Astrocyte (in vitro differentiated cells and primary cell): ENCODE results near the gene TESK2. TPM values are rescaled to one million over a fixed set of nuclear protein-coding genes. Genes with fewer than 3 reads are reported as not detected.

Source experiments
- DNase-seq: peaks from one replicate; pipeline ENCODE4 v3.0.0-alpha.2; 2010; ENCODE audit warnings: low read depth
- FAIRE-seq: peaks from 2 replicates; lab custom pipeline; 2011; peaks lifted over from hg19 to GRCh38; lab: Jason Lieb, UNC
- H2AFZ ChIP-seq: 2 replicates; pipeline ENCODE4 v1.6.0; 2012; ENCODE audit warnings: low read depth, low read length, inconsistent platforms
- H3K27ac ChIP-seq: 2 replicates; pipeline ENCODE4 v1.5.1; 2011; ENCODE audit warnings: low read depth, low read length, inconsistent platforms
- H3K27me3 ChIP-seq: 2 replicates; pipeline ENCODE4 v1.6.0; 2011; ENCODE audit warnings: low read length, inconsistent platforms; ENCODE audit not compliant: insufficient read depth
- H3K36me3 ChIP-seq: 2 replicates; pipeline ENCODE4 v1.5.1; 2011; ENCODE audit warnings: low read length, inconsistent platforms; ENCODE audit not compliant: insufficient read depth
- H3K4me1 ChIP-seq: 2 replicates; pipeline ENCODE4 v1.5.1; 2011; ENCODE audit warnings: low read length, inconsistent platforms; ENCODE audit not compliant: insufficient read depth
- H3K4me2 ChIP-seq: 2 replicates; pipeline ENCODE4 v1.6.0; 2012; ENCODE audit warnings: low read length, inconsistent platforms
- H3K4me3 ChIP-seq: 2 replicates; pipeline ENCODE4 v1.5.1; 2011; ENCODE audit warnings: low read depth, mild to moderate bottlenecking, low read length, inconsistent platforms; ENCODE audit not compliant: insufficient read depth
- H3K79me2 ChIP-seq: 2 replicates; pipeline ENCODE4 v1.6.0; 2012; ENCODE audit warnings: mild to moderate bottlenecking, low read length, inconsistent platforms; ENCODE audit not compliant: insufficient read depth
- H3K9ac ChIP-seq: 2 replicates; pipeline ENCODE4 v1.6.0; 2012; ENCODE audit warnings: mild to moderate bottlenecking, low read length, inconsistent platforms
- H3K9me3 ChIP-seq: 2 replicates; pipeline ENCODE4 v1.5.1; 2012; ENCODE audit warnings: low read depth, mild to moderate bottlenecking, low read length, inconsistent platforms; ENCODE audit not compliant: insufficient read depth
- H4K20me1 ChIP-seq: 2 replicates; pipeline ENCODE4 v1.6.0; 2012; ENCODE audit warnings: low read length, inconsistent platforms; ENCODE audit not compliant: insufficient read depth
- H3K27ac Mint-ChIP-seq: one replicate; pipeline ENCODE4 v1.8.0; 2021; ENCODE audit warnings: mild to moderate bottlenecking, mixed read lengths; ENCODE audit not compliant: unreplicated experiment
- H3K27me3 Mint-ChIP-seq: one replicate; pipeline ENCODE4 v1.8.0; 2021; ENCODE audit warnings: low read depth, mixed read lengths; ENCODE audit not compliant: unreplicated experiment
- H3K36me3 Mint-ChIP-seq: one replicate; pipeline ENCODE4 v1.8.0; 2021; ENCODE audit warnings: low read depth, mixed read lengths; ENCODE audit not compliant: unreplicated experiment
- H3K4me1 Mint-ChIP-seq: one replicate; pipeline ENCODE4 v1.8.0; 2021; ENCODE audit warnings: low read depth, mixed read lengths; ENCODE audit not compliant: unreplicated experiment
- H3K4me3 Mint-ChIP-seq: one replicate; pipeline ENCODE4 v1.8.0; 2021; ENCODE audit warnings: mild to moderate bottlenecking, moderate library complexity, mixed read lengths; ENCODE audit not compliant: unreplicated experiment
- H3K9me3 Mint-ChIP-seq: one replicate; pipeline ENCODE4 v1.8.0; 2021; ENCODE audit warnings: mild to moderate bottlenecking, mixed read lengths; ENCODE audit not compliant: unreplicated experiment
- CTCF ChIP-seq: IDR thresholded peaks from 2 replicates; pipeline ENCODE4 v1.5.1; 2011; ENCODE audit warnings: low read depth, mild to moderate bottlenecking, inconsistent platforms, low read length, moderate library complexity; ENCODE audit not compliant: insufficient read depth
- EZH2 ChIP-seq: IDR thresholded peaks from 2 replicates; pipeline ENCODE4 v1.6.1; 2012; ENCODE audit warnings: mild to moderate bottlenecking, low read length, inconsistent platforms; ENCODE audit not compliant: insufficient read depth
- total RNA-seq: library from RNA; stranded (reverse); gene quantifications from 2 replicates; pipeline ENCODE4 v1.2.1, GENCODE V29; 2021

Gene TESK2
- total RNA-seq, 1 donor from 2014 or later: 1.7 TPM

GRCh38 chr1:45325851-45326506, 165.0 kb downstream of the TESK2 start:
- Histone ChIP-seq H2AFZ (peak overlapping the region; percentile 90), H3K27ac (no peak overlapping the region), H4K20me1 (no peaks in the 10 kb centered on the region), H3K4me2 (peak overlapping the region; percentile 88), H3K36me3 (no peaks in the 10 kb centered on the region), H3K27me3 (no peaks in the 10 kb centered on the region), H3K9ac (peak overlapping the region; percentile 66), H3K9me3 (no peaks in the 10 kb centered on the region), H3K4me1 (peaks cover 10% of the 10 kb centered on the region), H3K79me2 (no peaks in the 10 kb centered on the region), H3K4me3 (peak overlapping the region; percentile 54)
- Mint-ChIP-seq H3K36me3 (peaks cover under 1% of the 10 kb centered on the region), H3K27me3 (peaks cover 2% of the 10 kb centered on the region), H3K9me3 (no peaks in the 10 kb centered on the region), H3K27ac (peak overlapping the region; percentile 15), H3K4me3 (peak overlapping the region; percentile 73), H3K4me1 (peaks cover 11% of the 10 kb centered on the region)
- TF ChIP-seq CTCF (no peak), EZH2 (no peak)
- DNase-seq (no peak), FAIRE-seq (no peak)

- Histone ChIP-seq H3K27ac (no peak overlapping the region), H3K36me3 (no peaks in the 10 kb centered on the region), H3K79me2 (no peaks in the 10 kb centered on the region), H3K27me3 (no peaks in the 10 kb centered on the region), H3K4me3 (no peak overlapping the region), H4K20me1 (no peaks in the 10 kb centered on the region), H3K4me2 (no peak overlapping the region), H3K9me3 (no peaks in the 10 kb centered on the region), H3K9ac (no peak overlapping the region), H3K4me1 (peaks cover 8% of the 10 kb centered on the region), H2AFZ (no peak overlapping the region)
- Mint-ChIP-seq H3K4me3 (no peak overlapping the region), H3K27ac (no peak overlapping the region), H3K9me3 (no peaks in the 10 kb centered on the region), H3K27me3 (no peaks in the 10 kb centered on the region), H3K4me1 (peaks cover 8% of the 10 kb centered on the region), H3K36me3 (no peaks in the 10 kb centered on the region)
- DNase-seq: no peak
- FAIRE-seq: no peak
- TF ChIP-seq CTCF (no peak), EZH2 (no peak)
These were observed 168.4 kb downstream of the TESK2 start for GRCh38 chr1:45322486-45323040.

GRCh38 chr1:45321444-45321843, 169.5 kb downstream of the TESK2 start:
- no peaks in the 10 kb centered on the region for H3K9me3 ChIP-seq
- Mint-ChIP-seq H3K36me3 (no peaks in the 10 kb centered on the region), H3K4me1 (peaks cover 8% of the 10 kb centered on the region), H3K4me3 (no peak overlapping the region), H3K27me3 (no peaks in the 10 kb centered on the region), H3K9me3 (no peaks in the 10 kb centered on the region), H3K27ac (no peak overlapping the region)
- no peak overlapping the region for H3K27ac ChIP-seq
- TF ChIP-seq EZH2 (no peak), CTCF (no peak)
- no peak overlapping the region for H3K9ac ChIP-seq
- no peak overlapping the region for H3K4me3 ChIP-seq
- no peaks in the 10 kb centered on the region for H3K36me3 ChIP-seq
- no peaks in the 10 kb centered on the region for H3K79me2 ChIP-seq
- H3K4me2 ChIP-seq: no peak overlapping the region
- no peak overlapping the region for H2AFZ ChIP-seq
- DNase-seq: no peak
- H3K27me3 ChIP-seq: no peaks in the 10 kb centered on the region
- no peak for FAIRE-seq
- no peaks in the 10 kb centered on the region for H3K4me1 ChIP-seq
- no peaks in the 10 kb centered on the region for H4K20me1 ChIP-seq
